Activated CD4-positive, alpha-beta T cell treated with anti-CD3 and anti-CD28 coated beads, Interleukin-10, Interleukin-2, amounts not matched to agents 100 ng/mL and 50 ng/mL, durations not matched to agents 16 hours and 8 hours (primary cell): Measurements from ENCODE around the gene VPS35.
"Not testable (repeated sequence)": the region's sequence is repeated elsewhere in the genome, so short reads cannot be mapped to it uniquely, and the experiment has no call there.

Source experiments
- DNase-seq: peaks from one replicate; pipeline ENCODE4 v3.0.0-alpha.2; 2020

Gene VPS35

DNA sequence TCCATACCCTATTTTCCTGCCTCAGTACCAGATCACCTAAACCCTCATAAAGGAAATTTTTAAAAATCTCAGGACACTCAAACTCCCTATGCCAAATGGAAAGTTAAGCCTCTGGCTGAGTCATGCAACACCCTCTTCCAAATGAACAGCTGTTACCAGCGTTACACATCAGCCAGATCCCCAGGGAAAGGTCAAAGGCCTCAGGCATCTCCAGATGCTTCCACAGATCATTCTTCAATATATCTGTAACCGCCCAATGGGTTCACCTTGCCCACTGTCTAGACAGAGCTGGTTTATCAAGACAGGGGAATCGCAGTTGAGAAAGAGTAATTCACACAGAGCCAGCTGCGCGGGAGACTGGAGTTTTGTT, 38.7 kb downstream of the VPS35 start:
- DNase-seq, result no peak

DNA sequence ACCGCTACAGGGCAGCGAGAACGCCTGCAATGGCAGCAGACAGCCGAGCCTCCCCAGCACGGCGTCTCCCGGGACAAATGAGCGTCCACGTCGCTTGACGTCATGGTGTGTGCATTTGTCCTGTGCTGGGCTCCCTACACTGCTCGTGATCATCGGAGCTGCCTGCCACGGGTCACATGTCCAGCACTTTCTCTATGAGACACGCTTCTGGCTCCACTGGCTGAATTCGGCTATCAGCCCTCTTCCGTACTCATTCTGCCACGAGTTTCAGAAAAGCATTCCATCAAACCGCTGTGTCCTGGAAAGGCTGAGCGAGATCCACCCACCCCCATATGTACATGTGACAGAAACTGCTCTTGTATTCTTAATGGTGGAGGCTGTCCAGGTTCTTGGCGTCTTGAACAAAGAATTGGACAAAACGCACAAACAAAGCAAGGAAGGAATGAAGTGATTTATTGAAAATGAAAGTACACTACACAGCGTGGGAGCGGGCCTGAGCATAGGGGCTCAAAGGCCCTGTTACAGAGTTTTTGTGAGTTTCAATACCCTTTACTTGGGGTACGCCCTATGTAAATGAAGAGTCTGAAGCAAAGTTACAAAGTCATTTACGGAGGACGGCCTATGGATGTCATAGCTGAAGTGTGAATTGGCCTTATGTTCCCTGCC, 39.3 kb downstream of the VPS35 start:
- no peak for DNase-seq

DNA sequence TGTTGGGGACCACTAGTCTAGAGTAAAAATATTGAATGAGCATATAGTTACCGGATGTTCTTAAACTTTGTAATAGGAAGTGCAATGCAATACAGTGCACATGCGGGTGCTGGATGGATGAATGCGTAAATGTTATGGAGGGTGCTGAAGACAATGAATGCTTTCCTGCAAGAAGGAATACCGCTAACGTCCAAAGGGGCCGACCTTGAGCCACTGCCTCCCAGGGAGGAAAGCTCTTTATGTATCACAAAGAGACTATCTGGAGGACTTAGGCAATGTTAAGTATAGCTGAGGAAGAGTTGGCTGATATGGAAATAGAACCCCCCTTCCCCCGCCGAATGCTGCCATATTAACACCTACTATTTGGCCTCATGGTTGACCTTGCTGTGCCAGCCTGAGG, 40.3 kb downstream of the VPS35 start:
- no peak for DNase-seq

DNA sequence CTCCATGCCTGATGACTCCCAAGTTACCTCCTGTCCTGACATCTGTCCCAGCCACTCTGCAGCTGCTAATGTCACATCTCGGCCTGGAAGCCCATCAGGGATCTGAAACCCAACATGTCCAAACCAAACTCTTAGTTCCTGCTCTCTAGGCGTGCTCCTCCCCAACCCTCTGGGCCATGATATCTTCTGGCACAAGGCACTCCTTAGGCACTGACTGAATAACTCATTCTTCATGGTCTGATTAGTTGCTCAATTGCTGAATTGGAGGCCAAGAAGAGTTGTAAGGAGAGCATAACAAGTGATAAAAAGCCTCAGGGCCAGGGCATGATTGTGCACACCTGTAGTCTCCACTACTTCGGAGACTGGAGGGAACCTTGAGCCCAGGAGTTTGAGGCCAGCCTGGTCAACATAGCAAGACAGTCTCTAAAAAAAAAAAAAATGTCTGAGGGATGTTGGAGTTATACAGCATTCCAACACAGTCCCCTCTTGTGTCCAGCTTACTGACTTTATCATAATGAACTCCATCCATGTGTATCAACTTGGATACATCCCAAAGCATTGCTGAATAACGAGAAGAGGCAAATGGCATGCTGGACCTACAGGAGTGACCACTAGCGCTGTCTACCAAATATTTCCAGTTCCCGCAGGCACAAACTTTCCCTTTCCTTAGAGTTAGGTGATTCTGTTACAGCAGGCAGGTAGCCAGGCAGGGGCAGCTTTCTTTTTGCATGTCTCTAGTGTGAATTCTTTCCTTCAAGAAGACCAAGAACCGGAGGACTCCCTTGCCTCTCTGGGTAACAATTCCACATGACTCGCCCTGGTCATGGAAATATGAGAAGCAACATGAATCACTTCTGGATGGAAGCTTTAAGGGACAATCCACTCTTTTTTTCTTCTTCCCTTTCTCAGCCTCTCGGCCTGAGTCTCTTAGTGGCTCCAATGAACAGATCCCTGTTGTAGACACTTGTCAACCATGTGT, 49.7 kb downstream of the VPS35 start:
- DNase-seq, result no peak

DNA sequence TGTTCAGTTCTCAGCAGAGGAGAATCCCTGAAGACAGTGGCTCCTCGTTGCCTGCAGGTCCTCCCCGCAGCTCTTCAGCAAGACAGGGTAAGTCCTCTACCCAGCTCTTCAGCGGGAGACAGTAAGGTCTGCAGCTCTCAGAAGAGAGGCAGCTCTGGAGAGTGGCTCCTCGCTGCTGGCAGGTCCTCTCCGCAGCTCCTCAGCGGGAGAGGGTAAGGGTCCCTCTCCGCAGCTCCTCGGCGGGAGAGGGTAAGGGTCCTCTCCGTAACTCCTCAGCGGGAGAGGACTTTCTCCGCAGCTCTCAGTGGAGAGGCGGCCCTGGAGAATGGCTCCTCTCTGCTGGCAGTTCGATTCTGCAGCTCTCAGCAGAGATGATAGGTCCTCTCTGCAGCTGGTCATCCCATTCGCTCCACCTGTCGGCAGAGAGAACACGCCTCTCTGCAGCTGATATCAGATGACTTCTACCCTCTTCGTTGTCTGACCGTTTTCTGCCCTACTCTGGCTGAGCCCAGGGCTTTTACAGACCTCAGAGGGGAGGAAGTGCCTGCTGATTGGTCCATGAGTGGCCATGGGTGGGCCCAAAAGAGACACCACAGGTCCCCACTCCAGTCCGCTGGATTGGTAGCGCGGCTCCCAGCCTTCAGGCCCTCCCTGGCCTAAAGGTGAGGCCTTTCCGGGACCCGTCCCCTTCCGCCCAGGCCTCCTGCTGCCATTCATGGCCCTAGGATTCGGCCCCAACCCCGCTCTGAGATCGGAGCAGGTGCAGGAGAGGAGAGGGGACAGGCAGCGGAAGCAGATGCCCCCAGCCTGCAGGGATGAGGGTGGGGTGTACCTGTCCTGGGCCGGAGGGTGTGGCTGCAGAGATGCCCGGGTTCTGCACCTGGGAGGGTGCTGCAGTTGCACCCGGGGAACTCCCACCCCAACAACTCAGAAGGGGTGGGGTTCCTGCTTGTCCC, 55.9 kb downstream of the VPS35 start:
- no peak for DNase-seq

DNA sequence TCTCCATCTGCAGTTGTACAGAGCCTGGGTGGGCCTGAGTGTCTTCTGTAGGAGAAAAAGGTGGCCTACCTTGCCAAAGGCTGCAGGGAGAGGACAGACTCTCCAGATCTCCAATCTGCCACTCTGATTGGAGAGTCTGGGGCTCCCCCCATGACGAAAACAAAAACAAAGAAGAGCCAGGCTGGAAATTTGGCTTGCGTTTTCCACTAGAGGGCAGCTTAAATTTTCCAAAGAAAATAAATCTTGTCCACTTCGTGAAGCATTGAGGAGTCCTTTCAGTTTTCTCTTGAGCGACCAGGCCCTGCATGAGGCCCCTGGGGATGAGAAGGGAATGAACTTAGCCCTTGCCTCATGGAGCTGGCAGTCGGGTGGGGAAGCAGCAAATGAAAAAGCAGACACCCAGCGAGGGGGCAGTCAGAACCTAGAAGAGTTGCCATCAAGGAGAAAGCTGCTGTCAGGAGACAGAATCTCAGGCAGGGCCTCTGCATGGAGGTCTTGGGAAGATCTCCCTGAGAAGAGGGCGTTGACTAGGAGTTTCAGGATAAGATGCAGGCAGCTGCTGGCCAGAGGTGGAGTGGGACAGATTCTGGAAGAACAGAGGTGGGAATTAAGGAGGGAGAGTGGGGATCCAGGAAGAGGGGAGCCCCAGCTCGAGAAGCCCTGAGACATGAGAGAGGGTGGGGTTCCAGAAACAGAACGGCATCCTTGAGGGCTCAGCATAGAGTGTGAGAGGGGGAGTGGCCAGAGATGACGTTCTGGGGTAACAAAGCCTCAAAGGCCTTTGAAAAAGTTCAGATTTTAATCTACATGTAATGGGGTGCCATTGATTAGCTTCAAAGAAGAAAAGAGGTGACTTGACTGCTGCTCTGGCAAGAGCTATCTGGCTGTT, 59.4 kb downstream of the VPS35 start:
- DNase-seq, result no peak

DNA sequence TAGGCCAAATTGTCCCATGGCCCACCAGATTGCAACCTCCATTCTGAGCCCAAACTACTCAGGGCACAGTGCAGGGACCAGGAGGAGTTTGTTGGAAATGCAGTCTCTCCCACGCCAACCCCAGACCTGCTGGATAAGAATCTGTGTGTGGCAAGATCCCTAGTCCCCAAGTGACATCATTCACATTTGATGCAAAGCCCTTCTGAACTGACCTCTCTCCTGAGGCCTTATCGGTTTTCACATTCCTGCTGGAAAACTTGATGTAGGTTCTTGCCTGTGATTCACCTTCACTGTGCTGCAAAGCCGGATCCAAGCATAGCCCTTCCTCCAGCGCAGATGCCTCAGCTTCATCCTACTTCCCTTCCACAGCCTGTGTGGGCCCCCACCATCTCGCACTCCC, 61.2 kb downstream of the VPS35 start:
- no peak for DNase-seq

DNA sequence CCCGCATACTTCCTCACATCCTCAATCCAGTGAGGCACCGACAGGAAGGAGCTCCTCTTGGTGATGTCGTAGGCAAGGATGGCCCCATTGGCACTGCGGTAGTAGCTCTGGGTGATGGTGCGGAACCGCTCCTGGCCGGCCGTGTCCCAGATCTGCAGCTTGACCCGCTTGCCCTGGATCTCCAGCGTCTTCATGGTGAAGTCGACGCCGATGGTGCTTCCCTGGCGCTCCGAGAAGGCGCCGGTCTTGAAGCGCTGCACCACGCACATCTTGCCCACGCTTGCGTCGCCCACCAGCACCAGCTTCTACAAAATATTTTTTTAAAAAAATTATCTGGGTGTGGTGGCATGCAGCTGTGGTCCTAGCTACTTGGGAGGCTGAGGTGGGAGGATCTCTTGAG, 62.3 kb downstream of the VPS35 start:
- DNase-seq, result not testable (repeated sequence)

DNA sequence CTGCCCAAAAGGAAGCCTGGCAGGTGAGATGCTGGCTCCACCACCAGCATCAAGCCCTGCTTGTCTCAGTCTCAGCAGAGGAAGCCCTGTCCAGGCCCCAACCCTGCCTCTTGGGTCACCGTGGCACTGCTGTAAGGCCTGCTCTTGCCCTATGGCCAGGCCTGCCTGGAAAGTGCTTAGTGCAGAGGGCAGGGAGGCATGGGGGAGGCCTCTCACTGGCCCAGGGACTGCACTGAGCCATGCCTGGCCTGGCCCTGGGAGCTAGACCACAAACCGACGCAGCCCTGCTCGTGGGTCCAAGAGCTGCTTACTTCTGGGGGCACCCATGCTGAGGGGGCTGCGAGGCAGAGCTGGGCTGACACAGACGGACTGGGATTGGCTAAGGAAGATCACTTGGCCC, 64.1 kb downstream of the VPS35 start:
- DNase-seq, result not testable (repeated sequence)

DNA sequence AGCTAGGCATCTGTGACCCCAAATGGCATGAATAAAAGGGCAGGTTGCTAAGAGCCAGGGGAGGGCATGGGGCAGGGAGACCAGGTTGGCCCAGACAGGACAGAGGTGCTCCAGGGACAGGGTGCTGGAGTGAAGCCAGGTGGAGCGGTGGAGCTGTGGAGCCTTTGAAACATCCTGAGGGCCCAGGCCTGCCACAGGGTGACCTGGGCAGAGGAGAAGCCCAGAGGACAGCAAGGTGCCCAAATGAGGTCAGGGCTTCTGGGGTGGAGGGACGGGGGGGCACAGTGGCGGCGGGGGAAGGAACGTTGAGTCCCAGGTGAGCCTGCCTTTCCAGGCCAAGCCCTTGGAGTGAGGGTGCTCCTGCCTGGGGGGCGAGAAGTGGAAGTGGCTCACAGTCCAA, 65.3 kb downstream of the VPS35 start:
- not testable (repeated sequence) for DNase-seq

DNA sequence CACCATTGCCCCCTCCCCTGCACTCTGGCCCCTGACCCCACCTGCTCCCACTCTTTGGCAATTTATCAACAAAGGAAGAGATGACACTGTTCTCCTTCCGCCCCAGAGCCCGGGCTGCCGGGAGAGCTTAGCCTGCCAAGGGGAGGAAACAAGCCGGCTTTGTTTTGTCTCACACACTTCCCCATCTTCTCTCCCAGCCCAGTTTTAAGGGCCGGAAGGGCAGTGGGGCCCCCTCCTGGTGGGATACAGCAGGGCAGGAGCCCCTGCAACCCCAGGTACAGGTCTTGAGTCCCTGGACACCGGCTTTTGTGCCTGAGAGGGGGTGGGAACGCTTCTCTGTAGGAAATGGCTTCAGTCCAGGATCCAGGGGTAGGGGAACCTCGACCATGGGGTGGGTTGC, 65.7 kb downstream of the VPS35 start:
- DNase-seq, result not testable (repeated sequence)

DNA sequence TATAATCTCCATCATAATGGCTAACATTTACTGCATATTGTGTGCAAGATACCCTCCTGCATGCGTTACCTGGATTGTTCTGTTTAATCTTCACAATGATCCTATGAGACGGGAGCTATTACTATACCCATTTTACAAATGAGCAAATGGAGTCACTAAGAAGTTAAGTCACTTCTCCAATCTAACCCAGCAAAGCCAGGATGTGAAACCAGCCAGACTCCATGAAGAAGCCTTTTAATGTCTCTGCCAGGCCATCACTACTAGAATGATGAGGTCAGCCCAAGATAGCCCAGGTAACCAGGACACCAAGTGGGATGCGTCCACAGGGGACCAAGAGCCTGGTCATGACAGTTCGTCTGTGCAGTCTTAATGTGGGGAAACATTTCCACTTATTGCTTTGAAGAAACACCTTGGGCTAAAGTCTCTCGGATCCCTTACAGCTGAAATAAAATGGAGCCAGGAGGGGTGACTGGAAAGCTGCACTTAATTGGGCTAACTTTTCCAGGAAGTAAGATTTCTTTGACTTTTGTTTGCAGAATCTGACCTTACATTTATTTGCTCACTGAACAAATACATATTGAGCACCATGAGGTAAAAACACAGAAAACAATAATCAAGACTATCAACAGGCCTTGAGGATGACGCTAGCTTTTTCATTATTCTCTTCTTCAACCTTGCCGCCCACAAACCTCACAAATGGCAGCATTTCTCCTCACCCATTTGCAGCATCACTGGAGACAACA, 66.9 kb downstream of the VPS35 start:
- no peak for DNase-seq

DNA sequence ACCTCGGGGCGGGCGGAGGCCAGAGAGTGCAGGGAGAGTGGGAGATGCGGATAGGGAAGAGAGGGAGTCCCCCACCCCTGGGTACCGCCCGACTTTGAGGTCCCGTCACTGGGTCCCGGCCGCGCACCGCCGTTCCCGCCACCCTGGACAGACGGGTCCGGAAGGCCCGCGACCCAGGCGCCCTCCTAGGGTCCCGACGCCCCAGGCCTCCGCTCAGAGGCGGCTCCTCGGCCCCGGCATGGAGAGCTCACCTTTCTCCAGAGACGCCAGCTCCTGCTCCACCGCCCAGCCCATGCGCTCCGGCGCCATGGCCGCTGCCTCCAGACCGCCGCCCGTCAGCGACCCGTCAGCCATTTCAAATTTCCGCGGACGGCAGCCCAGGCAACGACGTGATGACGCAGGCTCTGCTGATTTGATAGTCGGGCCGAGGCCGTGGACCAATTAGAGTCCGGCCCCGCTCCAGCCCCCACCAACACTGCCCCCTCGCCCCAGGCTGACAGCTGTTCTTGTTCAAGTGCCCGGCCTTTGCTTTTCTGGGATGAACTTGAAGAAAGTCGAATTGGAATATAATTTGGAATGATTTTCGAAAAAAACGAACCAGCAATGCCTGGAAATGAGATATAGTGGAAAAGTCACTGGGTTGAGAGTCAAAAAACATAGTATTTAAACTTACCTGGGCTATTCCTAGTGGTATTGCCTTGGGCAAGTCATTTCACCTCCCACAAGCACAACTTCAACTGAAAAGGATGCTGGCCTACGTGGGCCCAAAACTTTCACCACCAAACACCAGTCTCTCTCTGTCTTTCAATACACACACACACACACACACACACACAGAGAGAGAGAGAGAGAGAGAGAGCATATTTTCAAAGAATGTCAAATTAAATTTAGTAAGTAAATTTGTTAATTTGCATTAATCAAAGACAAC, 67.7 kb downstream of the VPS35 start, which contains the start of gene SHCBP1:
Gene SHCBP1, minus strand, starts transcription at position 374 of the 928 bp plus-strand sequence. Its CDS starts 20 bp downstream, at position 354.
- DNase-seq, result peak; percentile 92

DNA sequence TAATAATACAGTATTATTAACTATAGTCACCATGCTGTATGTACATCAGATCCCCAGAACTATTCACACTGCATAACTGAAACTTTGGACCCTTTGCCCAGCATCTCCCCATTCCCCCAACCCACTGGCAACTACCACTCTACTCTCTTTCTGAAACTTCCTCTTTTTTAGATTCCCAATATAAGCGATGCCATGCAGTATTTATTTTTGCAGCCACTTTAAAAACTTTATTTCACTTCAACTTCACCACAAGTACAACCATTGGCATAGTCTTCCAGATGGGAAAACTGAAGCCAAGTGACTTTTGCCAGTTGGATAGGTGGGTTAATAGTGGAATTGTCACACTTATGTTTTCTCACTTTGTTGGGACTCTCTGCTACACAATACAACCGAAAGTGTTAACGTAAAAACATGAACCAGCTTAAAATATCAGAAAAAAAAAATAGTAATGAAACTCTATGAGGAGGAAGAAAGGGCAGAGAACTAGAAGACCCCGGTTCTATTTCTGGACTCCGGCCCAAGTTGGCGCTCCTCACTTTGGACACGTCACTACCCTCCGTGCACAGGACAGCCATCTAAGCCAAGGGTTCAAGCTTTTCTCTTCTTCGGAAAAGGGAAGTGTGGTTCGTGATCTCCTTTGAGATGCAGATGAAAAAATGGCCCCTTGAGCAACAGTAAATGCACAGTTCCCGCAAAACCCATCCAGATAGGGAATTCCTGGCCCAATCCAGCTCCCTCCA, 68.5 kb downstream of the VPS35 start:
- peak; percentile 43 for DNase-seq

DNA sequence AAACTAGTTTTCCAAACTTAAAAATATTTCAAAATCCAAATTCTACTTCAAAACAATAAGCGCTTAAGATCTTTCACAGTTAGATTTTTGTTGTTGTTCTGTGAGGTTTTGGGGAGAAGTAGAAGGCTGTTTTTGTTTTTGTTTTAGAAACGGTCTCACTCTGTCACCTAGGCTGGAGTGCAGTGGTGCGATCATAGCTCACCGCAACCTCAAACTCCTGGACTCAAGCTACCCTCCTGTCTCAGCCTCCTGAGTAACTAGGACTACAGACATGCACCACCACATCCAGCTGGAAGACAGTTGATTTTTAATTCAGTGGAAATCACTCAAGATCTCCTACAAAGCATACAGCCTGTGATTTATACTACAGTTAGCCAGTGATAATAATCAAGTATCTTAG, 70.5 kb downstream of the VPS35 start:
- no peak for DNase-seq

DNA sequence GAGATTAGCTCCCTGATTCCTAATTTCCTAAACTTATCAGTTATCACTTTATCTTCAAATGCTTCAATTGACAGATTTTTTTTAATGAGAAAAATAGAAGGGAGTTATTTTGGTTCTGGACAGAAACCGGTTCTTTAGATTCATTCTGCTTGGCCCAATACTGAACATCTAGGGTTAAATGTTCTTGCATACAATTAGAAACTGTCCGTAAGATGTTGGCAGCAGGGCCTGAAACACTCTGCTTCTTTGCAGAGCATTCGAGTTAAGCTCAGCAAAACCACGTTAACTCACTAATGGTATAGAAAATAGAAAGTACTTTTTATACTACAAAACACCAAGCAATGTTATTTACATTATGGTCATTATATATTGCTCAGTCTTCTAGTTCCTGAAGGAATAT, 75.0 kb downstream of the VPS35 start:
- no peak for DNase-seq

DNA sequence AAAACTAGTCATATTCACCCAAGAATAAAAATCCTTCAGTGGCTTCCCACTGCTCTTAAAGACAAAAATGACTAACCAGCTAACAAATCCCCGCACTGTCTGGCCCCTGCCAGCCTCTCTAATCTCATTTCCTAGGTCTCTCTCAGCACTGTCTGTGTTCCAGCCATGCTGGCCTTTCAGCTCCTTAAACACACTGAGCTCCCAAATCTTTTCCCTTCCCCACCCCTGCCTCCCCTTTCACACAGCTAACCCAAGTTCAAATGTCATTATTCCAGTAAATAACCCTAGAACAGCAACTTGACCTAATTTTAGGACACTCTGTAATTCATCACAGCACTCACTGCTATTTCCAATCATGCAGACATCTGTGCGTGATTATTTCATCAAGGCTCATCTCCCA, 75.6 kb downstream of the VPS35 start:
- DNase-seq, result no peak

DNA sequence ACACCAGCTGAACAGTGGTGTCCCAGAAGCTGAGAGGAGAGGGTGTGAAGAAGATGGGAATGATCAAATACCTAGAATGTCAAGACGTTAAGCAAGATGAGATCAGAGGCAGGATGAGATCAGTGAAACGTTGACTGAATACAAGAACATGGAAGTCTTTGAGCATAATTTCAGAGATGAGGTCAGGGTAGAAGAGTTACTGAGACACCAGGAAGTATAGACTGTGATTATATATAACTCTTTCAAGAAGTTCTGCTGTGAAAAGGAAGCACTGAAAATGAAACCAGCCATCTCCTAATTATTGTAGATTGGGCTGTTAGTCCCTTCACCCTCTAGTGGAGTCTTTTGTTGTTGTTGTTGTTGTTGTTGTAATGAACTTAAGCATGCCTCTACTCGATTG, 76.9 kb downstream of the VPS35 start:
- DNase-seq, result peak; percentile 14

DNA sequence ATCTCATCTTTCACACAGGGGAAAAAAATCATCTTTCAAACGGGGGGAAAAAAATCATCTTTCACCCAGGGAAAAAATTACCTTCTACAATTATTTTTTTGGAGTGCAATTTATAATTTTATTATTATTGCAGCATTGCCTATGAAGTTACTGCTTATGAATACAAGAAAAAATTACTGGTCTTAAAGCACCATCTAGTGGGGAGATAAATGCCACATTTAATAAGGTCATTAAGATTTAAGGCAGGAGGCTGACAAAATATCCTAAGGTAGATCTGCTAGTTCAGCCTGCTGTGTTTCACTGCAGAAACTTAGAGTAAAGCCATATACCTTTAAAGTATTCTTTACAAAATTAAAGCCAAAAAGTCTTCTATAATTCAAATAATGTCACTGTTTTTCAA, 81.4 kb downstream of the VPS35 start:
- DNase-seq, result peak; percentile 21
